Natural killer cell (primary cell): Measurements from ENCODE around the gene JARID2. TPM values are rescaled to one million over a fixed set of nuclear protein-coding genes. Genes with fewer than 3 reads are reported as not detected.

Experiments
- ATAC-seq, 3 donors: fragments of 150-1000 bp in 2 of 3; fragments of 200-7000 bp in 1 of 3; cut with Tn5 transposase; 1 replicate in 1 of 3; 2 replicates in 2 of 3; pipeline ENCODE4 v1.10.0; 2021; ENCODE audit warnings: mild to moderate bottlenecking in 2 of 3, moderate library complexity in 2 of 3
- DNase-seq, 2 donors: peaks; one replicate each; pipeline versions ENCODE4 v3.0.0 to v3.0.0-alpha.2; 2013 to 2021; ENCODE audit warnings: mixed read lengths in 1 of 2
- H3K27ac ChIP-seq: one replicate; pipeline ENCODE4 v1.5.1; 2013; ENCODE audit warnings: mild to moderate bottlenecking, low read length
- H3K27me3 ChIP-seq: one replicate; pipeline ENCODE4 v1.6.1; 2013; ENCODE audit warnings: low read length; ENCODE audit not compliant: control insufficient read depth, insufficient read depth
- H3K36me3 ChIP-seq: one replicate; pipeline ENCODE4 v1.6.1; 2013; ENCODE audit warnings: low read length; ENCODE audit not compliant: control insufficient read depth, insufficient read depth
- H3K4me1 ChIP-seq: one replicate; pipeline ENCODE4 v1.6.1; 2013; ENCODE audit warnings: low read length; ENCODE audit not compliant: control insufficient read depth, insufficient read depth
- H3K4me3 ChIP-seq: one replicate; pipeline ENCODE4 v1.5.1; 2013; ENCODE audit warnings: low read length
- H3K9me3 ChIP-seq: one replicate; pipeline ENCODE4 v1.6.1; 2013; ENCODE audit warnings: low read length; ENCODE audit not compliant: control insufficient read depth, insufficient read depth
- H3K27ac Mint-ChIP-seq, 2 donors: one replicate each; pipeline ENCODE4 v1.8.0; 2022; ENCODE audit warnings: mild to moderate bottlenecking in 2 of 2, mixed read lengths in 2 of 2, moderate library complexity in 1 of 2
- H3K27me3 Mint-ChIP-seq, 2 donors: one replicate each; pipeline ENCODE4 v1.8.0; 2022; ENCODE audit warnings: low read depth in 2 of 2, mixed read lengths in 2 of 2
- H3K36me3 Mint-ChIP-seq: one replicate; pipeline ENCODE4 v1.8.0; 2022; ENCODE audit warnings: mixed read lengths
- H3K4me1 Mint-ChIP-seq, 2 donors: one replicate each; pipeline ENCODE4 v1.8.0; 2022; ENCODE audit warnings: mixed read lengths in 2 of 2
- H3K4me3 Mint-ChIP-seq: one replicate; pipeline ENCODE4 v1.8.0; 2022; ENCODE audit warnings: mild to moderate bottlenecking, moderate library complexity, mixed read lengths
- H3K9me3 Mint-ChIP-seq, 2 donors: one replicate each; pipeline ENCODE4 v1.8.0; 2022; ENCODE audit warnings: mixed read lengths in 2 of 2
- CTCF ChIP-seq: fragments of 200-600 bp; IDR thresholded peaks from one replicate; pipeline ENCODE4 v1.8.0; 2022; ENCODE audit warnings: antibody characterized with exemption
- WGBS: methylation state at CpG from one replicate; pipeline ENCODE4 v1.1.7; 2013; ENCODE audit warnings: missing lambda C conversion rate; ENCODE audit not compliant: insufficient coverage; 5-methylcytosine and 5-hydroxymethylcytosine counted together
- intact Hi-C: fragments of 100-400 bp; cut with micrococcal nuclease; formaldehyde crosslinking; loops from one replicate; pipeline ENCODE4 v1.14.2; 2022
- total RNA-seq, 4 donors: library from RNA; stranded (reverse); fragments of 120-200 nt in 1 of 4; gene quantifications; one replicate each; pipeline versions ENCODE4 v1.2.3 to v1.2.4, GENCODE V29; 2013 to 2022

Gene JARID2
- total RNA-seq, 3 donors from 2014 or later (not counting 1 experiment from before 2014, with no cell fraction given): 49.9 to 60.9 (median 60.5) TPM

- H3K27me3 ChIP-seq: no peaks in the 10 kb centered on the region
- Mint-ChIP-seq H3K36me3 (no peaks in the 10 kb centered on the region), H3K9me3 (no peaks in the 10 kb centered on the region), H3K4me3 (peak overlapping the region; percentile 32), H3K4me1 (peaks cover 78 to 88% of the 10 kb centered on the region in 2 donors), H3K27ac (peak overlapping the region in 1 of 2 donors; percentile 48), H3K27me3 (no peaks in the 10 kb centered on the region)
- ATAC-seq: no peak
- H3K9me3 ChIP-seq: no peaks in the 10 kb centered on the region
- H3K4me1 ChIP-seq: peaks cover 16% of the 10 kb centered on the region
- WGBS: 77% methylated on average over 4 of the region's 4 CpGs
- H3K27ac ChIP-seq: no peak overlapping the region
- H3K36me3 ChIP-seq: no peaks in the 10 kb centered on the region
- peak in 1 of 2 donors; percentile 32 for DNase-seq
- intact Hi-C loops: no loop called here
- H3K4me3 ChIP-seq: no peak overlapping the region
- no peak for TF ChIP-seq CTCF
Measured at GRCh38 chr6:15348528-15348927, 102.7 kb downstream of the JARID2 start.

- Histone ChIP-seq H3K9me3 (no peaks in the 10 kb centered on the region), H3K27ac (no peak overlapping the region), H3K4me1 (peaks cover 12% of the 10 kb centered on the region), H3K36me3 (no peaks in the 10 kb centered on the region), H3K4me3 (no peak overlapping the region), H3K27me3 (no peaks in the 10 kb centered on the region)
- WGBS: 89% methylated on average over 5 of the region's 5 CpGs
- no peak overlapping the region for H3K4me3 Mint-ChIP-seq
- ATAC-seq (no peak), DNase-seq (no peak)
- no peak for TF ChIP-seq CTCF
- peaks cover 77 to 88% of the 10 kb centered on the region in 2 donors for H3K4me1 Mint-ChIP-seq
- H3K27me3 Mint-ChIP-seq: no peaks in the 10 kb centered on the region
- H3K27ac Mint-ChIP-seq: peak overlapping the region in 1 of 2 donors; percentile 48
- intact Hi-C loops: no loop called here
- H3K36me3 Mint-ChIP-seq: no peaks in the 10 kb centered on the region
- no peaks in the 10 kb centered on the region for H3K9me3 Mint-ChIP-seq
Measured at GRCh38 chr6:15349379-15349778, 103.5 kb downstream of the JARID2 start.

- Mint-ChIP-seq H3K9me3 (no peaks in the 10 kb centered on the region), H3K36me3 (no peaks in the 10 kb centered on the region), H3K4me3 (no peak overlapping the region), H3K27ac (peak overlapping the region in 1 of 2 donors; percentile 24), H3K27me3 (no peaks in the 10 kb centered on the region), H3K4me1 (peaks cover 74 to 86% of the 10 kb centered on the region in 2 donors)
- H3K36me3 ChIP-seq: no peaks in the 10 kb centered on the region
- intact Hi-C loops: no loop called here
- H3K27ac ChIP-seq: no peak overlapping the region
- H3K27me3 ChIP-seq: no peaks in the 10 kb centered on the region
- H3K4me1 ChIP-seq: peaks cover 12% of the 10 kb centered on the region
- ATAC-seq (no peak), DNase-seq (no peak)
- no peak for TF ChIP-seq CTCF
- H3K9me3 ChIP-seq: no peaks in the 10 kb centered on the region
- 85% methylated on average over 5 of the region's 6 CpGs for WGBS
- H3K4me3 ChIP-seq: no peak overlapping the region
Measured at GRCh38 chr6:15350386-15351083, 104.7 kb downstream of the JARID2 start.

- DNase-seq: no peak
- Mint-ChIP-seq H3K27me3 (no peaks in the 10 kb centered on the region), H3K9me3 (no peaks in the 10 kb centered on the region), H3K4me1 (peaks cover 73 to 85% of the 10 kb centered on the region in 2 donors), H3K36me3 (no peaks in the 10 kb centered on the region), H3K4me3 (no peak overlapping the region), H3K27ac (no peak overlapping the region)
- intact Hi-C loops: no loop called here
- H3K9me3 ChIP-seq: no peaks in the 10 kb centered on the region
- no peak overlapping the region for H3K4me3 ChIP-seq
- H3K27me3 ChIP-seq: no peaks in the 10 kb centered on the region
- no peak for TF ChIP-seq CTCF
- H3K4me1 ChIP-seq: peaks cover 13% of the 10 kb centered on the region
- WGBS: 100% methylated on average over 1 of the region's 3 CpGs
- no peak overlapping the region for H3K27ac ChIP-seq
- ATAC-seq: no peak
- no peaks in the 10 kb centered on the region for H3K36me3 ChIP-seq
Measured at GRCh38 chr6:15351631-15352030, 105.8 kb downstream of the JARID2 start.
